ENCODE results near the gene TFAP2E.

GRCh38 chr1:35558374-35559316 lies 14.5 kb upstream of the TFAP2E start:
- TF ChIP-seq REST (IDR thresholded peaks at IDR 0.05; ENCODE audit: insufficient read depth in 1 of 2, low read depth in 2 of 2, low read length in 1 of 2) (no peak), CTCF (IDR thresholded peaks at IDR 0.05) (no peak)
